ENCODE measurements around the gene ZBTB7C. TPM values are rescaled to one million over a fixed set of nuclear protein-coding genes. Genes with fewer than 3 reads are reported as not detected.

ZBTB7C gene
- total and polyA plus RNA-seq, 8 donors, result 3.0 to 47.8 (median 19.3) TPM

GRCh38 chr18:48162956-48163737 is 246.0 kb downstream of the ZBTB7C start:
- TF ChIP-seq EP300 (IDR thresholded peaks at IDR 0.05), result no peak
- no peak for TF ChIP-seq POLR2AphosphoS5 (IDR thresholded peaks at IDR 0.05)
- TF ChIP-seq POLR2A (IDR thresholded peaks at IDR 0.05), result no peak
- TF ChIP-seq CTCF (IDR thresholded peaks at IDR 0.05), result no peak
- 86 to 93% (median 91%) methylated on average over 5 of the region's 5 CpGs for WGBS, 5 donors
- H3K27me3 ChIP-seq, result no peaks in the 10 kb centered on the region
- intact Hi-C loops (cut with DNase I; ENCODE audit: low total_unique reads), result no loop called here
- H3K9me3 ChIP-seq, result no peaks in the 10 kb centered on the region
- peak in 1 of 2 donors; percentile 22 for DNase-seq
- no peak overlapping the region for H3K4me3 ChIP-seq
- no peaks in the 10 kb centered on the region for H3K36me3 ChIP-seq
- peaks cover 54 to 88% (median 76%) of the 10 kb centered on the region in 4 donors for H3K4me1 ChIP-seq
- peak overlapping the region; percentile 89 to 94 (median 91) for H3K27ac ChIP-seq

- Histone ChIP-seq H3K27ac (peak overlapping the region; percentile 89 to 94 (median 91)), H3K36me3 (no peaks in the 10 kb centered on the region), H3K27me3 (no peaks in the 10 kb centered on the region), H3K4me1 (peaks cover 48 to 88% (median 75%) of the 10 kb centered on the region in 4 donors), H3K4me3 (peak overlapping the region; percentile 54 to 70 (median 64)), H3K9me3 (no peaks in the 10 kb centered on the region)
- intact Hi-C loops (cut with DNase I; ENCODE audit: low total_unique reads), result no loop called here
- 4 to 12% (median 5%) methylated on average over 8 to 38 of the region's 38 CpGs for WGBS, 5 donors
- peak in 1 of 2 donors; percentile 89 for DNase-seq
- TF ChIP-seq POLR2A (IDR thresholded peaks at IDR 0.05) (no peak), POLR2AphosphoS5 (IDR thresholded peaks at IDR 0.05) (peak in 2 of 3 donors; percentile 65 to 68), CTCF (IDR thresholded peaks at IDR 0.05) (no peak)
Observed at GRCh38 chr18:48161911-48162698, 247.1 kb downstream of the ZBTB7C start.

GRCh38 chr18:48161191-48161910 is 247.8 kb downstream of the ZBTB7C start:
- TF ChIP-seq CTCF (IDR thresholded peaks at IDR 0.05) (no peak), POLR2AphosphoS5 (IDR thresholded peaks at IDR 0.05) (peak in 1 of 3 donors; percentile 26), EP300 (IDR thresholded peaks at IDR 0.05) (no peak), POLR2A (IDR thresholded peaks at IDR 0.05) (no peak)
- Histone ChIP-seq H3K36me3 (no peaks in the 10 kb centered on the region), H3K27me3 (no peaks in the 10 kb centered on the region), H3K27ac (peak overlapping the region; percentile 89 to 94 (median 91)), H3K9me3 (no peaks in the 10 kb centered on the region), H3K4me3 (peak overlapping the region; percentile 54 to 70 (median 64)), H3K4me1 (peaks cover 40 to 83% (median 68%) of the 10 kb centered on the region in 4 donors)
- DNase-seq, result peak; percentile 93 to 96
- 2 to 8% (median 5%) methylated on average over 13 to 53 of the region's 53 CpGs for WGBS, 5 donors
- intact Hi-C loops (cut with DNase I; ENCODE audit: low total_unique reads), result no loop called here

- H3K4me3 ChIP-seq, result peak overlapping the region; percentile 54 to 70 (median 64)
- H3K27me3 ChIP-seq, result no peaks in the 10 kb centered on the region
- intact Hi-C loops (cut with DNase I; ENCODE audit: low total_unique reads), result no loop called here
Observed at GRCh38 chr18:48160622-48161021, 248.6 kb downstream of the ZBTB7C start.

More at GRCh38 chr18:48160622-48161021, 248.6 kb downstream of the ZBTB7C start:
- Histone ChIP-seq H3K36me3 (no peaks in the 10 kb centered on the region), H3K27ac (peak overlapping the region; percentile 89 to 94 (median 91)), H3K4me1 (peaks cover 44 to 84% (median 66%) of the 10 kb centered on the region in 4 donors), H3K9me3 (no peaks in the 10 kb centered on the region)
- 27 to 63% (median 48%) methylated on average over 4 of the region's 4 CpGs for WGBS, 5 donors
- TF ChIP-seq CTCF (IDR thresholded peaks at IDR 0.05) (no peak), POLR2A (IDR thresholded peaks at IDR 0.05) (no peak), EP300 (IDR thresholded peaks at IDR 0.05) (no peak), POLR2AphosphoS5 (IDR thresholded peaks at IDR 0.05) (no peak)
- DNase-seq, result no peak
